ENCODE results near the gene TPM2.

TPM2 gene

GRCh38 chr9:35698231-35698630 lies 8.5 kb upstream of the TPM2 start:
- TF ChIP-seq EZH2phosphoT487 (conservative IDR thresholded peaks at IDR 0.05; ENCODE audit: low read length) (no peak), CTCF (IDR thresholded peaks at IDR 0.05; ENCODE audit: insufficient read depth, low read length, poor library complexity, severe bottlenecking) (no peak)
- H3K27me3 ChIP-seq (ENCODE audit: low read length), result no peaks in the 10 kb centered on the region
- no peaks in the 10 kb centered on the region for H3K9me3 ChIP-seq (ENCODE audit: insufficient read depth, low read length)
- H2AFZ ChIP-seq (ENCODE audit: low read depth, low read length, severe bottlenecking), result no peak overlapping the region
- no peaks in the 10 kb centered on the region for H3F3A ChIP-seq (ENCODE audit: insufficient read depth)
- no peaks in the 10 kb centered on the region for H4K20me1 ChIP-seq (ENCODE audit: low read depth, low read length)
- H3K4me3 ChIP-seq (ENCODE audit: insufficient read depth, low read length, poor library complexity, severe bottlenecking), result no peak overlapping the region
- no peaks in the 10 kb centered on the region for H3K9me2 ChIP-seq (replicated peaks; ENCODE audit: insufficient read depth, low read length)
- peaks cover 20% of the 10 kb centered on the region; the same call in 1 of the 2 replicates for H3K36me3 ChIP-seq (ENCODE audit: low read length)
- H3K9ac ChIP-seq (ENCODE audit: low read length), result no peak overlapping the region
- H3K27ac ChIP-seq (ENCODE audit: low read depth, low read length), result no peak overlapping the region
- no peak overlapping the region for H3K4me2 ChIP-seq (ENCODE audit: low read depth, low read length, poor library complexity, severe bottlenecking)
- H3K79me2 ChIP-seq (ENCODE audit: insufficient read depth, low read length), result no peaks in the 10 kb centered on the region

- Histone ChIP-seq H3K9me3 (ENCODE audit: insufficient read depth, low read length) (no peaks in the 10 kb centered on the region), H2AFZ (ENCODE audit: low read depth, low read length, severe bottlenecking) (no peak overlapping the region), H3K27ac (ENCODE audit: low read depth, low read length) (no peak overlapping the region), H3K27me3 (ENCODE audit: low read length) (no peaks in the 10 kb centered on the region), H3K79me2 (ENCODE audit: insufficient read depth, low read length) (no peaks in the 10 kb centered on the region), H3F3A (ENCODE audit: insufficient read depth) (no peaks in the 10 kb centered on the region), H3K36me3 (ENCODE audit: low read length) (peaks cover 20% of the 10 kb centered on the region; the same call in 1 of the 2 replicates), H3K4me3 (ENCODE audit: insufficient read depth, low read length, poor library complexity, severe bottlenecking) (no peak overlapping the region), H4K20me1 (ENCODE audit: low read depth, low read length) (no peaks in the 10 kb centered on the region), H3K9ac (ENCODE audit: low read length) (no peak overlapping the region), H3K4me2 (ENCODE audit: low read depth, low read length, poor library complexity, severe bottlenecking) (no peak overlapping the region), H3K9me2 (replicated peaks; ENCODE audit: insufficient read depth, low read length) (no peaks in the 10 kb centered on the region)
- no peak for TF ChIP-seq EZH2phosphoT487 (conservative IDR thresholded peaks at IDR 0.05; ENCODE audit: low read length)
- TF ChIP-seq CTCF (IDR thresholded peaks at IDR 0.05; ENCODE audit: insufficient read depth, low read length, poor library complexity, severe bottlenecking), result no peak
Observed at GRCh38 chr9:35697486-35697885, 7.8 kb upstream of the TPM2 start.

DNA sequence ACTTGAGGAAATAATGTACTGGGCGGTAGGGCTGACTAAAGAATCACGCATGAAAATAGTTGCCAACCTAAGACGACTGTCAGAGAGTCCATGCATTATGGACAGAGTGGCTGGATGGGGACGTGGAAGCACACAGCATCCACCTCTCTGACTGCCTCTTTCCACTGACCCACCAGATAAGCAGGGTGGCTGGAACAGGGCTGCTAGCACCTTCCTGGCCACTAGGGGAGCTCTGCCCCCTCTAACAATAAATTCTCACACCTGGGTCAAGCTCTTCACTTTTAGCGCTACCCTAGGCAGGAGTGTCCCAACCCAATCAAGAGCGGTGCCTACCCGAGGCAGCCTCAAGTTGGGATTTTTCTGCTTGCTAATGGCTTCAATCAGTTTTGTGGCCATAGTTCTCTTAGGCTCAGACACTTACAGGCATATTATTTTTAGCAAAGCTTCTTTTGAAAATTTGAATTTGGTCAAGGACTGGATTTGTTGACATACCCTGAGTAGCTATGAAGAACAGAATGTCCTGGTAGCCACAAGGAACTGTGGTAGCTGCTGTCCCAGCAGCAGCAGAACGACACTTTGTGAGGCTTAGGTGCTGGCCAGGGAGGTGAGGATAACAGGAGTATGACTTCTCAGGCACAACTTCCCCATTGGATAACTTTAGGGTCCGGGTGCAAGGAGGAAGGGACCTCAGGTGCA lies 6.9 kb upstream of the TPM2 start:
- peaks cover 14% of the 10 kb centered on the region; the same call in 1 of the 2 replicates for H3K36me3 ChIP-seq (ENCODE audit: low read length)
- H4K20me1 ChIP-seq (ENCODE audit: low read depth, low read length), result no peaks in the 10 kb centered on the region
- H3K27ac ChIP-seq (ENCODE audit: low read depth, low read length), result no peak overlapping the region

More for the DNA sequence above, 6.9 kb upstream of the TPM2 start:
- Histone ChIP-seq H3K9me2 (replicated peaks; ENCODE audit: insufficient read depth, low read length) (no peaks in the 10 kb centered on the region), H3K27me3 (ENCODE audit: low read length) (no peaks in the 10 kb centered on the region), H3K4me2 (ENCODE audit: low read depth, low read length, poor library complexity, severe bottlenecking) (no peak overlapping the region), H3K9me3 (ENCODE audit: insufficient read depth, low read length) (no peaks in the 10 kb centered on the region), H3K79me2 (ENCODE audit: insufficient read depth, low read length) (no peaks in the 10 kb centered on the region), H3K9ac (ENCODE audit: low read length) (no peak overlapping the region), H3F3A (ENCODE audit: insufficient read depth) (no peaks in the 10 kb centered on the region), H2AFZ (ENCODE audit: low read depth, low read length, severe bottlenecking) (no peak overlapping the region), H3K4me3 (ENCODE audit: insufficient read depth, low read length, poor library complexity, severe bottlenecking) (no peak overlapping the region)
- TF ChIP-seq CTCF (IDR thresholded peaks at IDR 0.05; ENCODE audit: insufficient read depth, low read length, poor library complexity, severe bottlenecking) (peak; percentile 95), EZH2phosphoT487 (conservative IDR thresholded peaks at IDR 0.05; ENCODE audit: low read length) (no peak)
